GM23248 (cell line): ENCODE results near the gene IL6.

ENCODE experiments used
- EZH2 ChIP-seq: fragments of 200-600 bp; sonication (generic); IDR thresholded peaks from 2 replicates; pipeline ENCODE4 v1.6.1; 2018; ENCODE audit warnings: antibody characterized with exemption, mild to moderate bottlenecking; ENCODE audit not compliant: insufficient read depth, poor library complexity, severe bottlenecking
- EZH2phosphoT487 ChIP-seq: fragments of 200-600 bp; sonication (generic); IDR thresholded peaks from 2 replicates; pipeline ENCODE4 v1.6.1; 2018; ENCODE audit warnings: antibody characterized with exemption, moderate library complexity, mild to moderate bottlenecking, low read depth; ENCODE audit not compliant: insufficient read depth

DNA sequence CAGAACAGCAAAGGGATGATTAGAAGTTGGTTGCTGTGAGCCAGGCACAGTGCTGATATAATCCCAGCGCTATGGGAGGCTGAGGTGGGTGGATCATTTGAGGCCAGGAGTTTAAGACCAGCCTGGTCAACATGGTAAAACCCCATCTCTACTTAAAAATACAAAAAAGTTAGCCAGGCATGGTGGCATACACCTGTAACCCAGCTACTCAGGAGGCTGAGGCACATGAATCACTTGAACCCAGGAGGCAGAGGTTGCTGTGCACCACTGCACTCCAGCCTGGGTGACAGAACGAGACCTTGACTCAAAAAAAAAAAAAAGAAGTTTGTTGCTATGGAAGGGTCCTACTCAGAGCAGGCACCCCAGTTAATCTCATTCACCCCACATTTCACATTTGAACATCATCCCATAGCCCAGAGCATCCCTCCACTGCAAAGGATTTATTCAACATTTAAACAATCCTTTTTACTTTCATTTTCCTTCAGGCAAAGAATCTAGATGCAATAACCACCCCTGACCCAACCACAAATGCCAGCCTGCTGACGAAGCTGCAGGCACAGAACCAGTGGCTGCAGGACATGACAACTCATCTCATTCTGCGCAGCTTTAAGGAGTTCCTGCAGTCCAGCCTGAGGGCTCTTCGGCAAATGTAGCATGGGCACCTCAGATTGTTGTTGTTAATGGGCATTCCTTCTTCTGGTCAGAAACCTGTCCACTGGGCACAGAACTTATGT is 4.1 kb downstream of the IL6 start:
- no peak for TF ChIP-seq EZH2phosphoT487
- no peak for TF ChIP-seq EZH2
